Type B pancreatic cell (in vitro differentiated cells): Measurements from ENCODE around the gene APLP2. TPM values are rescaled to one million over a fixed set of nuclear protein-coding genes. Genes with fewer than 3 reads are reported as not detected.

Experiments
- DNase-seq: peaks from one replicate; pipeline ENCODE4 v3.0.0; 2021; ENCODE audit warnings: mixed read lengths; ENCODE audit not compliant: unreplicated experiment; ENCODE audit errors: extremely low spot score
- H3K27ac Mint-ChIP-seq: 2 replicates; pipeline ENCODE4 v1.8.0; 2021; ENCODE audit warnings: mild to moderate bottlenecking, mixed read lengths
- H3K27me3 Mint-ChIP-seq: 2 replicates; pipeline ENCODE4 v1.8.0; 2021; ENCODE audit warnings: mixed read lengths
- H3K36me3 Mint-ChIP-seq: 2 replicates; pipeline ENCODE4 v1.8.0; 2021; ENCODE audit warnings: mixed read lengths
- H3K4me1 Mint-ChIP-seq: one replicate; pipeline ENCODE4 v1.8.0; 2021; ENCODE audit warnings: mixed read lengths; ENCODE audit not compliant: unreplicated experiment
- H3K4me3 Mint-ChIP-seq: 2 replicates; pipeline ENCODE4 v1.8.0; 2021; ENCODE audit warnings: mild to moderate bottlenecking, mixed read lengths
- H3K9me3 Mint-ChIP-seq: 2 replicates; pipeline ENCODE4 v1.8.0; 2021; ENCODE audit warnings: mixed read lengths
- total RNA-seq: library from RNA; stranded (reverse); gene quantifications from 2 replicates; pipeline ENCODE4 v1.2.1, GENCODE V29; 2021; ENCODE audit warnings: low replicate concordance
- TF ChIP-seq, protein P1 (sequence below): fragments of 200-600 bp; sonication (generic); conservative IDR thresholded peaks from 2 replicates; pipeline ENCODE4 v1.5.0; 2021; ENCODE audit warnings: antibody characterized with exemption, mild to moderate bottlenecking

APLP2 gene
- total RNA-seq, 1 donor from 2014 or later: 207 TPM

DNA sequence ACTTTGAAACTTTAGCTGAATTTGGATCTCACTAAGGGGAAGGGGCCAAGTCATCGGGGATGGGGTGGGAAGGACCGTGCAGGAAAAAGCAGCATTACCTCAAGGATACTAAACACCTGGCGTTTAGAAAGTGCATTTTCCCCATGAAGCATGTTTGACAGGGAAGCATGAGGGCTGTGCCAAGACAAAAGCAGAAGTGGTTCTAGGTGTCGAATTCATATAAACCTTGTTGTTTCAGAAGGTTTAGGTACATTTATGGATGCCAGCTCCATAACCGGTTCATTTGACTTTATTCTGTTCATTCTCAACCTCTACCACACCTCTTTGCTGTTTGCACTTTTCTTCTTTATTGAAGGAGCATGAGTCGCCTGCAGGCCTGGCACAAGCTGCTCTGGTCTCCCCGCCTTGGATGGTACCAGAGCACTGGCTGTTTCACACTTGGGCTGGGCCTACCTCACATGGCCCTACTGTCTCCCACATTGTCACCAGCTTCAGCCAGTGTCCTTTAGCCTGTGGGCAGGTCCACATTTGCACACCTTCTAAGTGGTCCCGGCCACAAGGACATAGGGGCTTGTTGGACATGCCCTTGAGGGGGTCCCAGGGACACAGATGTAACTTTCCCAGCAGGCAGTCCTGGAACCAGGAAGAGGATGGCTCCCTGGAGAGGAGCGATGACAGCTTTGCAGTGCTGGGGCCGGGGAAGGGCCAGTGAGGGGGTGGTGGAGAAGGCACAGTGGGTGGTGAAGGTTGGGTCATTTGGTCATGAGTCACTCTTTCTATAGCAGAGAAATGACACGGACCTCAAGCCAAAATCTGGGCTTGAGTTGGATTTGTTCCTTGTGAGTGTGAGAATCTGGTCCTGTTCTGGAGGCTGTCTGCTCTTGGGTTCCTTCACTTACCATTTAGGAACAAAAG is 86.7 kb downstream of the APLP2 start:
- no peak overlapping the region for H3K4me3 Mint-ChIP-seq
- no peaks in the 10 kb centered on the region for H3K9me3 Mint-ChIP-seq
- TF ChIP-seq, protein P1, sequence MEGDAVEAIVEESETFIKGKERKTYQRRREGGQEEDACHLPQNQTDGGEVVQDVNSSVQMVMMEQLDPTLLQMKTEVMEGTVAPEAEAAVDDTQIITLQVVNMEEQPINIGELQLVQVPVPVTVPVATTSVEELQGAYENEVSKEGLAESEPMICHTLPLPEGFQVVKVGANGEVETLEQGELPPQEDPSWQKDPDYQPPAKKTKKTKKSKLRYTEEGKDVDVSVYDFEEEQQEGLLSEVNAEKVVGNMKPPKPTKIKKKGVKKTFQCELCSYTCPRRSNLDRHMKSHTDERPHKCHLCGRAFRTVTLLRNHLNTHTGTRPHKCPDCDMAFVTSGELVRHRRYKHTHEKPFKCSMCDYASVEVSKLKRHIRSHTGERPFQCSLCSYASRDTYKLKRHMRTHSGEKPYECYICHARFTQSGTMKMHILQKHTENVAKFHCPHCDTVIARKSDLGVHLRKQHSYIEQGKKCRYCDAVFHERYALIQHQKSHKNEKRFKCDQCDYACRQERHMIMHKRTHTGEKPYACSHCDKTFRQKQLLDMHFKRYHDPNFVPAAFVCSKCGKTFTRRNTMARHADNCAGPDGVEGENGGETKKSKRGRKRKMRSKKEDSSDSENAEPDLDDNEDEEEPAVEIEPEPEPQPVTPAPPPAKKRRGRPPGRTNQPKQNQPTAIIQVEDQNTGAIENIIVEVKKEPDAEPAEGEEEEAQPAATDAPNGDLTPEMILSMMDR: no peak
- H3K27me3 Mint-ChIP-seq: peaks cover 37% of the 10 kb centered on the region
- no peak for DNase-seq
- peaks cover 16% of the 10 kb centered on the region for H3K4me1 Mint-ChIP-seq
- H3K27ac Mint-ChIP-seq: no peak overlapping the region
- peaks cover under 1% of the 10 kb centered on the region for H3K36me3 Mint-ChIP-seq

DNA sequence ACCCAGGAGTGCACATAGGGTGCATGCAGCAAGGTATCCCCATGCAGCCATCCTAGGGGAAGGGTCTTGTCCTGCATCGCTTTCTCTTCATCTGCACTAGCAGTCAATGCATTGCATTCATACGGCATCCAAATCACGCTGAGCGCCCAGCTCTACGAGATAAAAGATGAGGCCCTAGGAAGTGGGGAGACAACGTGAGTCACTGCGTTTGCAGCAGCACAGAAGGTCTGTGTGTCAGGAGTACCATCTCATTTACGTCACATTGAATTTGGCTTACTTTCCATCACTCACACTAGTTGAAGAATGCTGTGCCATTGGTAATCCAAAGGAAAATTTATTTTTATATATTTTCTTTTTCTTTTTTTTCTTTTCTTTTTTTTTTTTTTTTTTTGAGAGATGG is 87.4 kb downstream of the APLP2 start:
- H3K4me3 Mint-ChIP-seq: no peak overlapping the region
- peaks cover 4% of the 10 kb centered on the region for H3K36me3 Mint-ChIP-seq
- no peak overlapping the region for H3K27ac Mint-ChIP-seq
- TF ChIP-seq, protein P1: no peak
- H3K9me3 Mint-ChIP-seq: no peaks in the 10 kb centered on the region
- H3K27me3 Mint-ChIP-seq: peaks cover 43% of the 10 kb centered on the region
- DNase-seq: no peak
- peaks cover 20% of the 10 kb centered on the region for H3K4me1 Mint-ChIP-seq

DNA sequence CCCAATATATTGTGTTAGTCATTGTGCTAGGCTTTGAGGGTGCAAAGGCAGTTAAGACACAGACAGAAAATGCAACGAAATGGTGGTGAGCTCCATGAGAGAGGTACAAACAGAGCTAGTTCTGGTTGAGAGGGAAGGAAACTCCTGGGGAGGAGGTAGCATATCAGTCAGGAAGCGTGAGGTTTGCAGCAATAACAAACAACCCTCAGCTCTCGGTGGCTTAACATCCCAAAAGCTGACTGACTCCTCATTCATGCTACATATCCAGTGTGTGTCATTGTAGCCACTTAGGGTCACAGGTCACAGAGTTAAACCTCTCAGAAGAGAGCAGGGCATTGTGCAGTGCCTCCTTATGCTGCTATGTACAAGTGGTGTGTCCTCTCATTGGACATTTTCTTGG is 88.1 kb downstream of the APLP2 start:
- H3K9me3 Mint-ChIP-seq: no peaks in the 10 kb centered on the region
- TF ChIP-seq, protein P1: no peak
- H3K4me3 Mint-ChIP-seq: peak overlapping the region; percentile 83
- peaks cover 20% of the 10 kb centered on the region for H3K4me1 Mint-ChIP-seq
- DNase-seq: no peak
- peaks cover 4% of the 10 kb centered on the region for H3K36me3 Mint-ChIP-seq
- H3K27me3 Mint-ChIP-seq: peaks cover 49% of the 10 kb centered on the region
- no peak overlapping the region for H3K27ac Mint-ChIP-seq

DNA sequence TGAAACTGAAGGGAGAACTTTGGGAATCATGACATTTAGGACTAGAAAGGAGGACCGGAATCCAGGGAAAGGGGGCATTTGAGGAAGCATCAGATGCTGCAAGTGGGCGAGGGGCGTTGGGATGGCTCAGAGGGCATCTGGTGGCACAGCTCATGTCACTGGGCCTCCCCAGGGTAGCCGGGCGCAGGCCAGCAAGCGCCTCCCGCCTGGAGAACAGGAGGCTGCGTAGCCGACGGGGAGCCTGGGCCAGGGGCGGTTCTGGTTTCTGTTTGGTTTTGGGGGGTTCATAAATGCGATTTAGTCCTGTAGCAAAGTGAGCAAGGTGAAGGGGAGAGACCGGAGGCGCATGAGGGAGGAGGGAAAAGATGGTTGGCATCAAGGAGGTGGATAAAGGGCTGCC is 89.4 kb downstream of the APLP2 start:
- H3K4me1 Mint-ChIP-seq: peaks cover 20% of the 10 kb centered on the region
- peak overlapping the region; percentile 83 for H3K4me3 Mint-ChIP-seq
- no peak for DNase-seq
- H3K9me3 Mint-ChIP-seq: no peaks in the 10 kb centered on the region
- peaks cover 58% of the 10 kb centered on the region for H3K27me3 Mint-ChIP-seq
- TF ChIP-seq, protein P1: no peak
- peaks cover 4% of the 10 kb centered on the region for H3K36me3 Mint-ChIP-seq
- peak overlapping the region; percentile 81 for H3K27ac Mint-ChIP-seq

DNA sequence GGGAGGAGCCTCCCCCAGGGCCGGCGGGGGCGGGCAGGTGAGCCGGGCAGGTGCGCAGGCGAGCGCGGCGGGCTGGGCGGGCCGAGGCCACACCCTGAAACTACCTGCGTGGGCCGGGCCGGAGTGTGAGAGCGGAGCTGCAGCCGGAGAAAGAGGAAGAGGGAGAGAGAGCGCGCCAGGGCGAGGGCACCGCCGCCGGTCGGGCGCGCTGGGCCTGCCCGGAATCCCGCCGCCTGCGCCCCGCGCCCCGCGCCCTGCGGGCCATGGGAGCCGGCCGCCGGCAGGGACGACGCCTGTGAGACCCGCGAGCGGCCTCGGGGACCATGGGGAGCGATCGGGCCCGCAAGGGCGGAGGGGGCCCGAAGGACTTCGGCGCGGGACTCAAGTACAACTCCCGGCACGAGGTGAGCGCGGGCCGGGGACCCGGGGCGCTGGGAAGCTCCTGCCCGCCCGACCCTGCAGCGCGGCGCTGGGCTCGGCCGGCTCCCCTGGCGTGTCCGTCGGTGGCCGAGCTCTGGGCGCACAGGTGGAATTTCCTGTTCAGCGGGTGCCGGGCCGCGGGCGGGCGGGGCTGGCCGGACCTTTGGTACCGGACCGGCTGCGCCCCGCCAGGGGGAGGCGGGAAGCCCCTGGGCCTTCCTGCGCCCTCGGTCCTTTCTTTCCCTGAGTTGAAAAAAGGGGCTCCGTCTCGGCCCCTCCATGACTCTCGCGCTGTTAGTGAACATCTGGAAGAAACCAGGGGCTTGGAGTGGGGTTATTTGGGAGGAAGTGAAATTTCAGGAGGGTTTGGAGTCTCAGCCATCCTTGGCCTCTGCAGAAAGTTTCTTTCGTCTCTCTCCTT is 90.2 kb downstream of the APLP2 start, which contains the start of gene ST14:
Gene ST14, plus strand, starts transcription at position 126 of the 841 bp plus-strand sequence. Its CDS starts 198 bp downstream, at position 324.
- Mint-ChIP-seq H3K9me3 (no peaks in the 10 kb centered on the region), H3K4me3 (peak within 1 kb of the TSS; percentile 90), H3K4me1 (peaks cover 20% of the 10 kb centered on the region), H3K36me3 (peaks cover 4% of the 10 kb centered on the region), H3K27ac (peak within 1 kb of the TSS; percentile 92), H3K27me3 (peaks cover 58% of the 10 kb centered on the region)
- no peak for DNase-seq
- TF ChIP-seq, protein P1: no peak
